Keratinocyte (primary cell): Measurements from ENCODE around the gene SLC44A1. TPM values are rescaled to one million over a fixed set of nuclear protein-coding genes. Genes with fewer than 3 reads are reported as not detected.

ENCODE experiments used
- DNase-seq: peaks from one replicate; pipeline ENCODE4 v3.0.0-alpha.2; 2011; ENCODE audit warnings: low read depth, missing footprints, low spot score
- FAIRE-seq: peaks from 2 replicates; lab custom pipeline; 2011; peaks lifted over from hg19 to GRCh38; lab: Jason Lieb, UNC
- H2AFZ ChIP-seq: 2 replicates; pipeline ENCODE4 v1.6.0; 2012; ENCODE audit warnings: low read length, control low read depth, inconsistent platforms; ENCODE audit not compliant: control insufficient read depth
- H3K27ac ChIP-seq: 2 replicates; pipeline ENCODE4 v1.5.1; 2011; ENCODE audit warnings: low read length; ENCODE audit not compliant: control insufficient read depth, insufficient read depth
- H3K27me3 ChIP-seq: 3 replicates; pipeline ENCODE4 v1.6.0; 2011; ENCODE audit warnings: low read length; ENCODE audit not compliant: control insufficient read depth, insufficient read depth; ENCODE audit errors: extremely low read depth
- H3K36me3 ChIP-seq, 2 experiments: 2 replicates in 1 of 2; 3 replicates in 1 of 2; pipeline ENCODE4 v1.5.1; 2011; ENCODE audit warnings: low read length in 2 of 2, mild to moderate bottlenecking in 1 of 2; ENCODE audit not compliant: control insufficient read depth in 2 of 2, insufficient read depth in 2 of 2; ENCODE audit errors: extremely low read depth in 1 of 2
- H3K4me1 ChIP-seq: 3 replicates; pipeline ENCODE4 v1.5.1; 2011; ENCODE audit warnings: low read length; ENCODE audit not compliant: control insufficient read depth, insufficient read depth; ENCODE audit errors: extremely low read depth
- H3K4me2 ChIP-seq: 3 replicates; pipeline ENCODE4 v1.6.0; 2011; ENCODE audit warnings: low read depth, low read length; ENCODE audit not compliant: control insufficient read depth, insufficient read depth; ENCODE audit errors: extremely low read depth
- H3K4me3 ChIP-seq, 3 experiments: fragments of 200-600 bp in 1 of 3; sonication (generic) in 1 of 3; 2 replicates in 2 of 3; 3 replicates in 1 of 3; pipeline ENCODE4 v1.5.1; 2011 to 2016; ENCODE audit warnings: low read length in 3 of 3, mild to moderate bottlenecking in 3 of 3, control low read depth in 2 of 3, inconsistent platforms in 1 of 3, low read depth in 1 of 3, mixed read lengths in 1 of 3, mixed run types in 1 of 3, moderate library complexity in 1 of 3; ENCODE audit not compliant: control insufficient read depth in 2 of 3, insufficient read depth in 2 of 3; ENCODE audit errors: extremely low read depth in 1 of 3
- H3K79me2 ChIP-seq: 2 replicates; pipeline ENCODE4 v1.6.0; 2012; ENCODE audit warnings: low read length; ENCODE audit not compliant: control insufficient read depth, insufficient read depth
- H3K9ac ChIP-seq: 3 replicates; pipeline ENCODE4 v1.6.0; 2011; ENCODE audit warnings: low read length; ENCODE audit not compliant: control insufficient read depth, insufficient read depth; ENCODE audit errors: extremely low read depth
- H3K9me1 ChIP-seq: 3 replicates; pipeline ENCODE4 v1.6.0; 2011; ENCODE audit warnings: low read length; ENCODE audit not compliant: control insufficient read depth, insufficient read depth; ENCODE audit errors: extremely low read depth
- H3K9me3 ChIP-seq: 2 replicates; pipeline ENCODE4 v1.5.1; 2012; ENCODE audit warnings: low read depth, low read length; ENCODE audit not compliant: control insufficient read depth
- H4K20me1 ChIP-seq: 3 replicates; pipeline ENCODE4 v1.6.0; 2011; ENCODE audit warnings: low read length; ENCODE audit not compliant: control insufficient read depth, insufficient read depth; ENCODE audit errors: extremely low read depth
- CTCF ChIP-seq, 3 experiments: IDR thresholded peaks in 1 of 3; conservative IDR thresholded peaks in 1 of 3; optimal IDR thresholded peaks in 1 of 3; 2 replicates in 2 of 3; 3 replicates in 1 of 3; pipeline versions ENCODE3 to v1.5.1; 2011; ENCODE audit warnings: low read length in 3 of 3, mild to moderate bottlenecking in 3 of 3, moderate library complexity in 2 of 3, control low read depth in 1 of 3, inconsistent platforms in 1 of 3; ENCODE audit not compliant: insufficient read depth in 2 of 3; ENCODE audit errors: extremely low read depth in 1 of 3
- EZH2 ChIP-seq: IDR thresholded peaks from one replicate; pipeline ENCODE4 v1.6.1; 2012; ENCODE audit warnings: inconsistent platforms, mild to moderate bottlenecking, low read length, moderate library complexity
- dilution Hi-C: fragments of 300-500 bp; cut with MboI; formaldehyde crosslinking; loops from one replicate; pipeline ENCODE4 v1.7.0; 2020; ENCODE audit warnings: low sequenced_read_pairs; ENCODE audit not compliant: extremely low pct_ligation_motif_present
- polyA plus RNA-seq, 5 experiments: library from polyadenylated mRNA; depleted of rRNA in 3 of 5; stranded (reverse) in 3 of 5; stranded (forward) in 1 of 5; unstranded in 1 of 5; fragments of >200 nt; gene quantifications; 1 replicate in 1 of 5; 2 replicates in 3 of 5; 3 replicates in 1 of 5; pipeline versions ENCODE4 v1.2.1 to v1.2.3, GENCODE V29; 2011 to 2012; ENCODE audit warnings: missing spikeins in 2 of 5, low read depth in 1 of 5, low replicate concordance in 1 of 5

The SLC44A1 gene
- polyA plus RNA-seq, 1 donor (not counting 4 experiments of a cell fraction or from before 2014, with no cell fraction given) = 22.9 TPM

GRCh38 chr9:105258225-105258737 lies 13.8 kb downstream of the SLC44A1 start:
- H3K9me1 ChIP-seq = no peaks in the 10 kb centered on the region
- H3K9me3 ChIP-seq = no peaks in the 10 kb centered on the region
- H3K36me3 ChIP-seq = no peaks in the 10 kb centered on the region
- H3K4me2 ChIP-seq = no peak overlapping the region
- no peak overlapping the region for H3K4me3 ChIP-seq
- H4K20me1 ChIP-seq = no peaks in the 10 kb centered on the region
- TF ChIP-seq EZH2 = no peak
- TF ChIP-seq CTCF (optimal IDR thresholded peaks at IDR 0.05 in 1 of 3, IDR thresholded peaks at IDR 0.05 in 1 of 3, conservative IDR thresholded peaks at IDR 0.05 in 1 of 3; ENCODE audit: extremely low read depth in 1 of 3, insufficient read depth in 2 of 3, low read length in 3 of 3) = no peak
- peaks cover 7% of the 10 kb centered on the region for H3K4me1 ChIP-seq
- no peak overlapping the region for H3K9ac ChIP-seq
- no peak overlapping the region for H2AFZ ChIP-seq
- dilution Hi-C loops = no loop called here
- H3K27ac ChIP-seq = no peak overlapping the region
- H3K79me2 ChIP-seq = no peaks in the 10 kb centered on the region
- no peak for FAIRE-seq
- no peaks in the 10 kb centered on the region for H3K27me3 ChIP-seq
- no peak for DNase-seq

GRCh38 chr9:105259274-105259673 lies 14.8 kb downstream of the SLC44A1 start:
- Histone ChIP-seq H3K4me1 (peaks cover 3% of the 10 kb centered on the region), H4K20me1 (no peaks in the 10 kb centered on the region), H3K79me2 (no peaks in the 10 kb centered on the region), H3K27ac (no peak overlapping the region), H3K9me1 (no peaks in the 10 kb centered on the region), H3K9ac (no peak overlapping the region), H3K4me2 (no peak overlapping the region), H2AFZ (no peak overlapping the region), H3K4me3 (no peak overlapping the region), H3K9me3 (no peaks in the 10 kb centered on the region), H3K27me3 (no peaks in the 10 kb centered on the region), H3K36me3 (no peaks in the 10 kb centered on the region)
- TF ChIP-seq CTCF (optimal IDR thresholded peaks at IDR 0.05 in 1 of 3, IDR thresholded peaks at IDR 0.05 in 1 of 3, conservative IDR thresholded peaks at IDR 0.05 in 1 of 3; ENCODE audit: extremely low read depth in 1 of 3, insufficient read depth in 2 of 3, low read length in 3 of 3) = no peak
- TF ChIP-seq EZH2 = no peak
- DNase-seq (no peak), FAIRE-seq (no peak)
- dilution Hi-C loops = no loop called here
